Measurements from ENCODE around the gene ELAPOR2.

- TF ChIP-seq CTCF (conservative IDR thresholded peaks at IDR 0.05 in 1 of 2, IDR thresholded peaks at IDR 0.05 in 1 of 2; ENCODE audit: extremely low read depth in 1 of 2, insufficient read depth in 1 of 2, low read depth in 1 of 2, low read length in 2 of 2) (no peak), EZH2 (IDR thresholded peaks at IDR 0.05; ENCODE audit: borderline replicate concordance, low read length) (no peak)
Measured at GRCh38 chr7:87067788-87068187, 8.3 kb upstream of the ELAPOR2 start.

Data from mammary epithelial cell (primary cell).